HepG2 (cell line): ENCODE results near the gene HSPA1L. TPM values are rescaled to one million over a fixed set of nuclear protein-coding genes. Genes with fewer than 3 reads are reported as not detected.

Experiments
- E2F2 ChIP-seq: sonication (generic); formaldehyde crosslinking; IDR thresholded peaks from 2 replicates; pipeline ENCODE4 v1.4.0; 2020; ENCODE audit warnings: missing genetic modification reagents, borderline replicate concordance
- JDP2 ChIP-seq: sonication (generic); formaldehyde crosslinking; IDR thresholded peaks from 2 replicates; pipeline ENCODE4 v1.8.1; 2022; ENCODE audit warnings: missing genetic modification reagents, borderline replicate concordance
- MEIS2 ChIP-seq: sonication (generic); formaldehyde crosslinking; IDR thresholded peaks from 2 replicates; pipeline ENCODE4 v1.9.0; 2021; ENCODE audit warnings: mild to moderate bottlenecking, missing genetic modification reagents
- MIER3 ChIP-seq: IDR thresholded peaks from 2 replicates; pipeline ENCODE4 v1.6.1; 2016; ENCODE audit warnings: missing compliant biosample characterization, borderline replicate concordance
- NBN ChIP-seq: fragments of 450-650 bp; conservative IDR thresholded peaks from 2 replicates; pipeline ENCODE4 v1.6.1; 2017
- NFRKB ChIP-seq: fragments of 450-650 bp; IDR thresholded peaks from 2 replicates; pipeline ENCODE4 v1.6.1; 2017
- PCBP1 ChIP-seq: fragments of 200-400 bp; formaldehyde crosslinking; IDR thresholded peaks from 2 replicates; pipeline ENCODE4 v1.6.1; 2017; ENCODE audit warnings: mild to moderate bottlenecking, low read depth, low read length, borderline replicate concordance
- SMAD3 ChIP-seq: sonication (generic); formaldehyde crosslinking; IDR thresholded peaks from 2 replicates; pipeline ENCODE4 v1.4.0; 2020; ENCODE audit warnings: missing genetic modification reagents
- ZBTB49 ChIP-seq: sonication (generic); formaldehyde crosslinking; IDR thresholded peaks from 2 replicates; pipeline ENCODE4 v1.4.0; 2020; ENCODE audit warnings: missing genetic modification reagents, borderline replicate concordance
- ZFP82 ChIP-seq: sonication (generic); formaldehyde crosslinking; IDR thresholded peaks from 2 replicates; pipeline ENCODE4 v1.5.1; 2020; ENCODE audit warnings: mild to moderate bottlenecking, missing genetic modification reagents, borderline replicate concordance
- ZNF704 ChIP-seq: sonication (generic); formaldehyde crosslinking; IDR thresholded peaks from 2 replicates; pipeline ENCODE4 v1.8.1; 2023; ENCODE audit warnings: mild to moderate bottlenecking, inconsistent platforms, moderate library complexity, missing genetic modification reagents, borderline replicate concordance
- ZNF709 ChIP-seq: sonication (generic); formaldehyde crosslinking; IDR thresholded peaks from 2 replicates; pipeline ENCODE4 v1.5.0; 2020; ENCODE audit warnings: mild to moderate bottlenecking, missing genetic modification reagents
- ZNF772 ChIP-seq: sonication (generic); formaldehyde crosslinking; IDR thresholded peaks from 2 replicates; pipeline ENCODE4 v1.5.0; 2020; ENCODE audit warnings: mild to moderate bottlenecking, missing genetic modification reagents
- ZNF83 ChIP-seq: sonication (generic); formaldehyde crosslinking; IDR thresholded peaks from 2 replicates; pipeline ENCODE4 v1.4.0; 2020; ENCODE audit warnings: missing genetic modification reagents, mild to moderate bottlenecking, borderline replicate concordance
- ZNF891 ChIP-seq: sonication (generic); formaldehyde crosslinking; IDR thresholded peaks from 2 replicates; pipeline ENCODE4 v1.5.0; 2020; ENCODE audit warnings: mild to moderate bottlenecking, missing genetic modification reagents
- polyA plus RNA-seq, 8 experiments: library from polyadenylated mRNA; depleted of rRNA in 3 of 8; stranded (reverse) in 7 of 8; unstranded in 1 of 8; fragments of >200 nt; fragmentation: Illumina TruSeq in 4 of 8; extraction: Trizol in 4 of 8; gene quantifications; 2 replicates each; pipeline versions ENCODE4 v1.2.1 to v1.2.3, GENCODE V29; 2011 to 2016; ENCODE audit warnings: low read depth in 4 of 8, missing spikeins in 1 of 8, mixed read lengths in 1 of 8; ENCODE audit not compliant: insufficient read depth in 1 of 8
- total RNA-seq, 5 experiments: library from RNA; depleted of rRNA; stranded (reverse); fragments of >200 nt; fragmentation: Illumina TruSeq; extraction: Trizol; gene quantifications; 2 replicates each; pipeline ENCODE4 v1.2.3, GENCODE V29; 2016; ENCODE audit warnings: low read depth in 1 of 5
- TF ChIP-seq, protein P1 (sequence below): sonication (generic); formaldehyde crosslinking; IDR thresholded peaks from 2 replicates; pipeline ENCODE4 v1.5.1; 2020; ENCODE audit warnings: mild to moderate bottlenecking, moderate library complexity, missing genetic modification reagents
- TF ChIP-seq, protein P2 (sequence below): sonication (generic); formaldehyde crosslinking; IDR thresholded peaks from 2 replicates; pipeline ENCODE4 v1.5.1; 2020; ENCODE audit warnings: mild to moderate bottlenecking, missing genetic modification reagents, borderline replicate concordance
- TF ChIP-seq, protein P3 (sequence below): sonication (generic); formaldehyde crosslinking; IDR thresholded peaks from 2 replicates; pipeline ENCODE4 v1.8.0; 2023; ENCODE audit warnings: mild to moderate bottlenecking, missing genetic modification reagents

The HSPA1L gene
- total and polyA plus RNA-seq, 2 of the 13 experiments (the other 11 are each of a cell fraction or from before 2014, with no cell fraction given) = 0.55 to 1.0 TPM

- TF ChIP-seq ZBTB49 (no peak), ZNF772 (CRISPR knock-in tag) (no peak), NFRKB (no peak), PCBP1 (no peak), MIER3 (CRISPR knock-in tag) (0 out of 2 replicates have a peak, but pooled peaks have one; percentile 10), E2F2 (no peak), ZNF709 (CRISPR knock-in tag) (peak; percentile 30; the same call in 1 of the 2 replicates), NBN (no peak), ZNF83 (CRISPR knock-in tag) (no peak), ZFP82 (CRISPR knock-in tag) (no peak), SMAD3 (CRISPR knock-in tag) (no peak; the same call in 1 of the 2 replicates), ZNF704 (CRISPR knock-in tag) (no peak), JDP2 (CRISPR knock-in tag) (no peak), MEIS2 (CRISPR knock-in tag) (no peak), ZNF891 (CRISPR knock-in tag) (peak; percentile 53; the same call in 1 of the 2 replicates)
- TF ChIP-seq, protein P1, sequence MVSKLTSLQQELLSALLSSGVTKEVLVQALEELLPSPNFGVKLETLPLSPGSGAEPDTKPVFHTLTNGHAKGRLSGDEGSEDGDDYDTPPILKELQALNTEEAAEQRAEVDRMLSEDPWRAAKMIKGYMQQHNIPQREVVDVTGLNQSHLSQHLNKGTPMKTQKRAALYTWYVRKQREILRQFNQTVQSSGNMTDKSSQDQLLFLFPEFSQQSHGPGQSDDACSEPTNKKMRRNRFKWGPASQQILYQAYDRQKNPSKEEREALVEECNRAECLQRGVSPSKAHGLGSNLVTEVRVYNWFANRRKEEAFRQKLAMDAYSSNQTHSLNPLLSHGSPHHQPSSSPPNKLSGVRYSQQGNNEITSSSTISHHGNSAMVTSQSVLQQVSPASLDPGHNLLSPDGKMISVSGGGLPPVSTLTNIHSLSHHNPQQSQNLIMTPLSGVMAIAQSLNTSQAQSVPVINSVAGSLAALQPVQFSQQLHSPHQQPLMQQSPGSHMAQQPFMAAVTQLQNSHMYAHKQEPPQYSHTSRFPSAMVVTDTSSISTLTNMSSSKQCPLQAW (CRISPR knock-in tag) = peak; percentile 42; the same call in 1 of the 2 replicates
- TF ChIP-seq, protein P2, sequence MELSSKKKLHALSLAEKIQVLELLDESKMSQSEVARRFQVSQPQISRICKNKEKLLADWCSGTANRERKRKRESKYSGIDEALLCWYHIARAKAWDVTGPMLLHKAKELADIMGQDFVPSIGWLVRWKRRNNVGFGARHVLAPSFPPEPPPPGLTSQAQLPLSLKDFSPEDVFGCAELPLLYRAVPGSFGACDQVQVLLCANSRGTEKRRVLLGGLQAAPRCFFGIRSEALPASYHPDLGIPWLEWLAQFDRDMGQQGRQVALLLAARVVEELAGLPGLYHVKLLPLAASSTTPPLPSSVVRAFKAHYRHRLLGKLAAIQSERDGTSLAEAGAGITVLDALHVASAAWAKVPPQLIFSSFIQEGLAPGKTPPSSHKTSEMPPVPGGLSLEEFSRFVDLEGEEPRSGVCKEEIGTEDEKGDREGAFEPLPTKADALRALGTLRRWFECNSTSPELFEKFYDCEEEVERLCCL (CRISPR knock-in tag) = peak; percentile 46; the same call in 1 of the 2 replicates
- TF ChIP-seq, protein P3, sequence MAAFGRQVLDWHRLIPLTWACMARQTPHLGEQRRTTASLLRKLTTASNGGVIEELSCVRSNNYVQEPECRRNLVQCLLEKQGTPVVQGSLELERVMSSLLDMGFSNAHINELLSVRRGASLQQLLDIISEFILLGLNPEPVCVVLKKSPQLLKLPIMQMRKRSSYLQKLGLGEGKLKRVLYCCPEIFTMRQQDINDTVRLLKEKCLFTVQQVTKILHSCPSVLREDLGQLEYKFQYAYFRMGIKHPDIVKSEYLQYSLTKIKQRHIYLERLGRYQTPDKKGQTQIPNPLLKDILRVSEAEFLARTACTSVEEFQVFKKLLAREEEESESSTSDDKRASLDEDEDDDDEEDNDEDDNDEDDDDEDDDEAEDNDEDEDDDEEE = 0 out of 2 replicates have a peak, but pooled peaks have one; percentile 14
These were observed 20.0 kb downstream of the HSPA1L start (continued) for GRCh38 chr6:31794866-31795615.
